H1 (cell line): ENCODE measurements around the gene CENPF. TPM values are rescaled to one million over a fixed set of nuclear protein-coding genes. Genes with fewer than 3 reads are reported as not detected.
"Not testable (repeated sequence)": the region's sequence is repeated elsewhere in the genome, so short reads cannot be mapped to it uniquely, and the experiment has no call there.

Source experiments
- CTCF ChIA-PET: fragments of 300-600 bp; sonication (Branson Sonifier 250); formaldehyde crosslinking; loops from one replicate; lab custom pipeline; 2021; ENCODE audit not compliant: partially characterized antibody; lab: Charles Lee
- POLR2A ChIA-PET: fragments of 300-600 bp; sonication (Branson Sonifier 250); formaldehyde crosslinking; loops from one replicate; lab custom pipeline; 2021; ENCODE audit warnings: inconsistent platforms; ENCODE audit not compliant: partially characterized antibody; lab: Charles Lee
- DNase-seq, 2 experiments: peaks; one replicate each; pipeline versions ENCODE4 v3.0.0 to v3.0.0-alpha.2; 2010 to 2022; ENCODE audit warnings: low spot score in 2 of 2, low read depth in 1 of 2, mixed read lengths in 1 of 2
- FAIRE-seq: peaks from 2 replicates; lab custom pipeline; 2011; peaks lifted over from hg19 to GRCh38; lab: Jason Lieb, UNC
- H2AFZ ChIP-seq: 2 replicates; pipeline ENCODE4 v1.8.1; 2012; ENCODE audit warnings: low read length, inconsistent platforms
- H2AK5ac ChIP-seq: 2 replicates; pipeline ENCODE4 v1.6.1; 2013; ENCODE audit warnings: low read depth, low read length
- H2BK120ac ChIP-seq: replicated peaks from 2 replicates; pipeline ENCODE3; 2013; ENCODE audit warnings: low read depth, low read length, inconsistent platforms
- H2BK12ac ChIP-seq: 2 replicates; pipeline ENCODE4 v1.6.1; 2013; ENCODE audit warnings: low read depth, low read length
- H2BK15ac ChIP-seq: 2 replicates; pipeline ENCODE4 v1.6.1; 2013; ENCODE audit warnings: low read length
- H2BK20ac ChIP-seq: 2 replicates; pipeline ENCODE4 v1.6.1; 2013; ENCODE audit warnings: low read length
- H2BK5ac ChIP-seq: 2 replicates; pipeline ENCODE4 v1.6.1; 2013; ENCODE audit warnings: low read depth, low read length
- H3K14ac ChIP-seq: 2 replicates; pipeline ENCODE4 v1.6.1; 2013; ENCODE audit warnings: inconsistent platforms; ENCODE audit not compliant: insufficient read length
- H3K18ac ChIP-seq: 2 replicates; pipeline ENCODE4 v1.6.1; 2013; ENCODE audit warnings: low read length; ENCODE audit errors: extremely low read depth
- H3K23ac ChIP-seq: 2 replicates; pipeline ENCODE4 v1.6.1; 2013; ENCODE audit warnings: inconsistent platforms; ENCODE audit not compliant: insufficient read length
- H3K23me2 ChIP-seq: 2 replicates; pipeline ENCODE4 v1.6.1; 2013; ENCODE audit warnings: low read depth, low read length
- H3K27ac ChIP-seq: 2 replicates; pipeline ENCODE4 v1.6.1; 2011; ENCODE audit warnings: low read depth, low read length, inconsistent platforms
- H3K27me3 ChIP-seq, 4 experiments: replicated peaks in 1 of 4; 1 replicate in 1 of 4; 2 replicates in 3 of 4; pipeline versions ENCODE4 v1.6.1 to v1.8.1; 2011 to 2013; ENCODE audit warnings: low read length in 3 of 4, mild to moderate bottlenecking in 3 of 4, inconsistent platforms in 2 of 4, mixed read lengths in 2 of 4, moderate library complexity in 1 of 4; ENCODE audit not compliant: control insufficient read depth in 3 of 4, insufficient read depth in 3 of 4; ENCODE audit errors: extremely low read depth in 1 of 4
- H3K36me3 ChIP-seq, 4 experiments: 2 replicates each; pipeline versions ENCODE4 v1.6.1 to v1.8.1; 2011 to 2013; ENCODE audit warnings: mild to moderate bottlenecking in 4 of 4, low read length in 3 of 4, moderate library complexity in 2 of 4, control low read depth in 1 of 4, inconsistent platforms in 1 of 4; ENCODE audit not compliant: insufficient read depth in 4 of 4, control insufficient read depth in 2 of 4
- H3K4ac ChIP-seq: replicated peaks from 2 replicates; pipeline ENCODE3; 2013; ENCODE audit warnings: low read length, low read depth, mixed read lengths, inconsistent platforms; ENCODE audit not compliant: insufficient read length
- H3K4me1 ChIP-seq, 4 experiments: replicated peaks in 1 of 4; 1 replicate in 1 of 4; 2 replicates in 3 of 4; pipeline versions ENCODE4 v1.6.1 to v1.8.1; 2011 to 2013; ENCODE audit warnings: low read length in 3 of 4, inconsistent platforms in 2 of 4, mixed read lengths in 1 of 4; ENCODE audit not compliant: insufficient read depth in 4 of 4, control insufficient read depth in 3 of 4
- H3K4me2 ChIP-seq, 2 experiments: 2 replicates each; pipeline versions ENCODE4 v1.6.1 to v1.8.1; 2011 to 2013; ENCODE audit warnings: low read depth in 2 of 2, low read length in 2 of 2, control low read depth in 1 of 2, inconsistent platforms in 1 of 2, mild to moderate bottlenecking in 1 of 2; ENCODE audit not compliant: insufficient read depth in 1 of 2
- H3K4me3 ChIP-seq, 4 experiments: fragments of 200-600, 300-600 bp in 1 of 4; sonication (generic), shearing (Covaris generic), sonication (Bioruptor Twin) in 1 of 4; 2 replicates each; pipeline versions ENCODE4 v1.5.1 to v1.8.1; 2011 to 2016; ENCODE audit warnings: low read length in 4 of 4, low read depth in 3 of 4, control low read depth in 2 of 4, inconsistent platforms in 2 of 4, mild to moderate bottlenecking in 2 of 4, mixed read lengths in 1 of 4, moderate library complexity in 1 of 4; ENCODE audit not compliant: insufficient read depth in 2 of 4; ENCODE audit errors: extremely low read depth in 1 of 4
- H3K56ac ChIP-seq: replicated peaks from 2 replicates; pipeline ENCODE3; 2013; ENCODE audit warnings: low read depth, mild to moderate bottlenecking, mixed read lengths, low read length, inconsistent platforms; ENCODE audit not compliant: insufficient read length
- H3K79me1 ChIP-seq: 2 replicates; pipeline ENCODE4 v1.6.1; 2013; ENCODE audit warnings: low read depth, low read length, control low read depth
- H3K79me2 ChIP-seq, 2 experiments: 2 replicates each; pipeline versions ENCODE4 v1.6.1 to v1.8.1; 2012 to 2013; ENCODE audit warnings: low read length in 2 of 2, mild to moderate bottlenecking in 2 of 2, inconsistent platforms in 1 of 2; ENCODE audit not compliant: insufficient read depth in 2 of 2, control insufficient read depth in 1 of 2
- H3K9ac ChIP-seq, 4 experiments: replicated peaks in 1 of 4; 1 replicate in 1 of 4; 2 replicates in 3 of 4; pipeline versions ENCODE4 v1.6.1 to v1.8.1; 2011 to 2013; ENCODE audit warnings: low read depth in 3 of 4, low read length in 3 of 4, control low read depth in 2 of 4, mild to moderate bottlenecking in 2 of 4, moderate library complexity in 2 of 4, inconsistent platforms in 1 of 4; ENCODE audit errors: extremely low read depth in 1 of 4
- H3K9me3 ChIP-seq, 2 experiments: 2 replicates each; pipeline versions ENCODE4 v1.6.1 to v1.8.1; 2012 to 2013; ENCODE audit warnings: mild to moderate bottlenecking in 2 of 2, moderate library complexity in 2 of 2, control low read depth in 1 of 2, inconsistent platforms in 1 of 2, low read depth in 1 of 2, low read length in 1 of 2, mixed read lengths in 1 of 2; ENCODE audit not compliant: insufficient read depth in 2 of 2
- H4K20me1 ChIP-seq, 2 experiments: replicated peaks in 1 of 2; 2 replicates each; pipeline versions ENCODE3 to v1.8.1; 2011 to 2013; ENCODE audit warnings: inconsistent platforms in 2 of 2, low read length in 2 of 2, mild to moderate bottlenecking in 1 of 2; ENCODE audit not compliant: insufficient read depth in 2 of 2, control insufficient read depth in 1 of 2
- H4K5ac ChIP-seq: 2 replicates; pipeline ENCODE4 v1.6.1; 2013; ENCODE audit warnings: low read length, low read depth, mixed read lengths, inconsistent platforms; ENCODE audit not compliant: insufficient read length
- H4K8ac ChIP-seq: 2 replicates; pipeline ENCODE4 v1.8.0; 2013; ENCODE audit warnings: mild to moderate bottlenecking, moderate library complexity, low read length, inconsistent platforms; ENCODE audit not compliant: insufficient read depth; ENCODE audit errors: extremely low read depth
- H4K91ac ChIP-seq: replicated peaks from 2 replicates; pipeline ENCODE3; 2013; ENCODE audit warnings: low read length, mixed read lengths, inconsistent platforms; ENCODE audit not compliant: insufficient read length
- WGBS, 2 experiments: shearing (Covaris generic) in 1 of 2; methylation state at CpG; one replicate each; pipeline versions ENCODE4 v1.1.6 to v1.1.7; 2013 to 2015; ENCODE audit warnings: low lambda C conversion rate in 2 of 2, mixed read lengths in 2 of 2, inconsistent platforms in 1 of 2, low coverage in 1 of 2, missing lambda C conversion rate in 1 of 2; ENCODE audit not compliant: insufficient replicate concordance in 2 of 2, insufficient coverage in 1 of 2, insufficient read length in 1 of 2; ENCODE audit errors: extremely low coverage in 1 of 2, missing lambda C conversion rate in 1 of 2; 5-methylcytosine and 5-hydroxymethylcytosine counted together
- polyA plus RNA-seq, 7 experiments: library from polyadenylated mRNA; depleted of rRNA in 3 of 7; stranded (reverse) in 5 of 7; unstranded in 2 of 7; fragments of >200 nt in 5 of 7; fragments of 200-250 nt in 2 of 7; gene quantifications; 1 replicate in 5 of 7; 2 replicates in 1 of 7; 4 replicates in 1 of 7; pipeline versions ENCODE4 v1.2.1 to v1.2.3, GENCODE V29; 2011 to 2013; ENCODE audit warnings: missing spikeins in 2 of 7, mixed read lengths in 2 of 7
- total RNA-seq: library from RNA; stranded (reverse); fragmentation: NEBNext Ultra II Directional; extraction: Animal tissue kit (Norgen Biotek cat#: 25700); gene quantifications from 2 replicates; pipeline ENCODE4 v1.2.1, GENCODE V29; 2021

The CENPF gene
- total and polyA plus RNA-seq, 2 of the 8 experiments (the other 6 are each of a cell fraction or from before 2014, with no cell fraction given): 13.7 to 170 TPM

DNA sequence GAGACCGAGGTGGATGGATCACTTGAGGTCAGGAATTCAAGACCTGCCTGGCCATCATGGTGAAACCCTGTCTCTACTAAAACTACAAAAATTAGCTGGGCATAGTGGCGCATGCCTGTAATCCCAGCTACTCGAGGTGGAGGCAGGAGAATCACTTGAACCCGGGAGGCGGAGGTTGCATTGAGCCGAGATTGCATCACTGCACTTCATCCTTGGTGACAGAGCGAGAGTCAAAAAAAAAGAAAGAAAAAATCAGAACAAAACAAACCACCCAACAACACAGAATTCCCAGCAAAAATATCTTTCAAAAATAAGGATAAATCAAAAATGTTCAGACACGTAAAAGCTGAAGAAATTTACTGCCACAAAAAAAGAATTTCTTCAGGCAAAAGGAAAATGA is 11.1 kb upstream of the CENPF start:
- POLR2A ChIA-PET: interaction anchor here (0.7 to 1.3 kb wide), 3 partner anchors 39 to 259 kb away, joined by 3 to 4 read pairs (median 3); no protein-coding TSS in a partner anchor
- not testable (repeated sequence) for FAIRE-seq, H3K79me1 ChIP-seq

More for the DNA sequence above, 11.1 kb upstream of the CENPF start:
- not testable (repeated sequence) for H4K5ac ChIP-seq, H3K36me3 ChIP-seq, DNase-seq, H3K9ac ChIP-seq, H3K4me1 ChIP-seq, H2AK5ac ChIP-seq, H3K18ac ChIP-seq, H3K4ac ChIP-seq, H4K8ac ChIP-seq, H3K56ac ChIP-seq, H3K4me2 ChIP-seq, H2BK20ac ChIP-seq, H4K91ac ChIP-seq, H2AFZ ChIP-seq, H3K14ac ChIP-seq, H4K20me1 ChIP-seq, H2BK120ac ChIP-seq, H3K9me3 ChIP-seq, H3K79me2 ChIP-seq, H3K4me3 ChIP-seq, H2BK15ac ChIP-seq, H2BK12ac ChIP-seq, H2BK5ac ChIP-seq, H3K27ac ChIP-seq, H3K27me3 ChIP-seq, H3K23ac ChIP-seq, H3K23me2 ChIP-seq
- CTCF ChIA-PET: interaction anchor here (0.7 to 18.8 kb wide), 10 partner anchors 9 to 378 kb away, joined by 3 to 445 read pairs (median 6); no protein-coding TSS in a partner anchor
- WGBS, 2 experiments: 90% methylated on average over 8 of the region's 8 CpGs; no CpG with 5 or more reads in 1 of the 2 experiments
